ENCODE measurements around the gene PSAT1. TPM values are rescaled to one million over a fixed set of nuclear protein-coding genes. Genes with fewer than 3 reads are reported as not detected.
A peak's percentile ranks its signal among the peaks of the same experiment; 100 is the strongest.

The PSAT1 gene
- total and polyA plus RNA-seq, 2 of the 13 experiments (the other 11 are each of a cell fraction or from before 2014, with no cell fraction given): 135 to 229 TPM

- no peak for TF ChIP-seq UBTF (CRISPR knock-in tag; IDR thresholded peaks at IDR 0.05)
- TF ChIP-seq MED8 (CRISPR knock-in tag; IDR thresholded peaks at IDR 0.05; ENCODE audit: insufficient replicate concordance): no peak
- no peak for TF ChIP-seq THRA (CRISPR knock-in tag; IDR thresholded peaks at IDR 0.05; ENCODE audit: borderline replicate concordance)
- no peak for TF ChIP-seq ATF7 (IDR thresholded peaks at IDR 0.05)
- no peak for TF ChIP-seq ATF7 (CRISPR knock-in tag; IDR thresholded peaks at IDR 0.05)
- no peak for TF ChIP-seq ZNF740 (CRISPR knock-in tag; IDR thresholded peaks at IDR 0.05)
- no peak for TF ChIP-seq HMG20A (CRISPR knock-in tag; IDR thresholded peaks at IDR 0.05; ENCODE audit: borderline replicate concordance)
- TF ChIP-seq SOX13 (IDR thresholded peaks at IDR 0.05): no peak
- no peak for TF ChIP-seq SOX13 (CRISPR knock-in tag; conservative IDR thresholded peaks at IDR 0.05 in 1 of 2, IDR thresholded peaks at IDR 0.05 in 1 of 2)
- 0 out of 2 replicates have a peak, but pooled peaks have one; percentile 11 for TF ChIP-seq HOMEZ (CRISPR knock-in tag; IDR thresholded peaks at IDR 0.05; ENCODE audit: low read depth)
- TF ChIP-seq MTA1 (CRISPR knock-in tag; IDR thresholded peaks at IDR 0.05; ENCODE audit: borderline replicate concordance): no peak
- TF ChIP-seq ZNF670 (CRISPR knock-in tag; IDR thresholded peaks at IDR 0.05; ENCODE audit: borderline replicate concordance): no peak
- TF ChIP-seq MEIS2 (CRISPR knock-in tag; IDR thresholded peaks at IDR 0.05): no peak
- TF ChIP-seq KDM5B (CRISPR knock-in tag; IDR thresholded peaks at IDR 0.05; ENCODE audit: borderline replicate concordance): no peak
- no peak for TF ChIP-seq ZFYVE20 (CRISPR knock-in tag; IDR thresholded peaks at IDR 0.05; ENCODE audit: borderline replicate concordance, low read depth)
- no peak for TF ChIP-seq CC2D1A (CRISPR knock-in tag; IDR thresholded peaks at IDR 0.05)
- no peak for TF ChIP-seq MTF1 (CRISPR knock-in tag; IDR thresholded peaks at IDR 0.05)
- TF ChIP-seq ZBTB34 (CRISPR knock-in tag; IDR thresholded peaks at IDR 0.05): no peak
- no peak for TF ChIP-seq FIP1L1 (IDR thresholded peaks at IDR 0.05; ENCODE audit: borderline replicate concordance, insufficient read depth, low read depth, low read length)
- no peak for TF ChIP-seq FOXK1 (CRISPR knock-in tag; IDR thresholded peaks at IDR 0.05; ENCODE audit: borderline replicate concordance, low read depth)
- no peak for TF ChIP-seq NRL (CRISPR knock-in tag; IDR thresholded peaks at IDR 0.05; ENCODE audit: borderline replicate concordance)
- no peak for TF ChIP-seq HDAC2 (CRISPR knock-in tag; IDR thresholded peaks at IDR 0.05)
- no peak for TF ChIP-seq NR2F6 (IDR thresholded peaks at IDR 0.05)
- 0 out of 2 replicates have a peak, but pooled peaks have one; percentile 2 for TF ChIP-seq NR2F6 (CRISPR knock-in tag; IDR thresholded peaks at IDR 0.05)
Observed at GRCh38 chr9:78292716-78293497, 4.0 kb upstream of the PSAT1 start (continued).

Measured in HepG2 (cell line).